ENCODE measurements around the gene GNAQ.

- TF ChIP-seq POLR2A (IDR thresholded peaks at IDR 0.05) = no peak
- TF ChIP-seq, protein P1, sequence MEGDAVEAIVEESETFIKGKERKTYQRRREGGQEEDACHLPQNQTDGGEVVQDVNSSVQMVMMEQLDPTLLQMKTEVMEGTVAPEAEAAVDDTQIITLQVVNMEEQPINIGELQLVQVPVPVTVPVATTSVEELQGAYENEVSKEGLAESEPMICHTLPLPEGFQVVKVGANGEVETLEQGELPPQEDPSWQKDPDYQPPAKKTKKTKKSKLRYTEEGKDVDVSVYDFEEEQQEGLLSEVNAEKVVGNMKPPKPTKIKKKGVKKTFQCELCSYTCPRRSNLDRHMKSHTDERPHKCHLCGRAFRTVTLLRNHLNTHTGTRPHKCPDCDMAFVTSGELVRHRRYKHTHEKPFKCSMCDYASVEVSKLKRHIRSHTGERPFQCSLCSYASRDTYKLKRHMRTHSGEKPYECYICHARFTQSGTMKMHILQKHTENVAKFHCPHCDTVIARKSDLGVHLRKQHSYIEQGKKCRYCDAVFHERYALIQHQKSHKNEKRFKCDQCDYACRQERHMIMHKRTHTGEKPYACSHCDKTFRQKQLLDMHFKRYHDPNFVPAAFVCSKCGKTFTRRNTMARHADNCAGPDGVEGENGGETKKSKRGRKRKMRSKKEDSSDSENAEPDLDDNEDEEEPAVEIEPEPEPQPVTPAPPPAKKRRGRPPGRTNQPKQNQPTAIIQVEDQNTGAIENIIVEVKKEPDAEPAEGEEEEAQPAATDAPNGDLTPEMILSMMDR (IDR thresholded peaks at IDR 0.05) = no peak
Observed at GRCh38 chr9:78010445-78010844, 21.2 kb downstream of the GNAQ start.

Data from body of pancreas (tissue), 4 donors.